Tibial nerve (tissue), 3 donors: ENCODE results near the gene TM9SF2.

Experiments
- CTCF ChIP-seq, 5 experiments: fragments of 200-600 bp in 3 of 5; fragments of 450-650 bp in 2 of 5; sonication (generic) in 3 of 5; IDR thresholded peaks; one replicate each; pipeline ENCODE4 v1.5.1; 2016 to 2019; ENCODE audit warnings: antibody characterized with exemption in 5 of 5, mild to moderate bottlenecking in 3 of 5, moderate library complexity in 2 of 5
- POLR2A ChIP-seq, 2 donors: fragments of 450-650 bp; IDR thresholded peaks; one replicate each; pipeline ENCODE4 v1.6.1; 2017; ENCODE audit warnings: antibody characterized with exemption in 2 of 2, mild to moderate bottlenecking in 2 of 2, moderate library complexity in 2 of 2

- TF ChIP-seq CTCF (IDR thresholded peaks at IDR 0.05) (no peak), POLR2A (IDR thresholded peaks at IDR 0.05) (no peak)
Measured at GRCh38 chr13:99587893-99588606, 86.8 kb downstream of the TM9SF2 start.
